Naive B cell (primary cell): ENCODE data around the gene TYW3. TPM values are rescaled to one million over a fixed set of nuclear protein-coding genes. Genes with fewer than 3 reads are reported as not detected.
A peak's percentile ranks its signal among the peaks of the same experiment; 100 is the strongest.

Experiments used
- ATAC-seq, 2 donors: fragments of 150-1000 bp; cut with Tn5 transposase; 2 replicates each; pipeline ENCODE4 v1.10.0; 2021; ENCODE audit warnings: low read depth in 2 of 2, mild to moderate bottlenecking in 2 of 2, moderate library complexity in 2 of 2
- DNase-seq: peaks from one replicate; pipeline ENCODE4 v3.0.0; 2022
- H3K27ac Mint-ChIP-seq, 6 donors: one replicate each; pipeline ENCODE4 v1.8.0; 2020 to 2022; ENCODE audit warnings: mild to moderate bottlenecking in 6 of 6, mixed read lengths in 6 of 6, moderate library complexity in 5 of 6, inconsistent platforms in 2 of 6
- H3K27me3 Mint-ChIP-seq, 3 donors: one replicate each; pipeline ENCODE4 v1.8.0; 2021 to 2022; ENCODE audit warnings: mixed read lengths in 3 of 3, mild to moderate bottlenecking in 1 of 3
- H3K36me3 Mint-ChIP-seq, 2 donors: one replicate each; pipeline ENCODE4 v1.8.0; 2020 to 2022; ENCODE audit warnings: mixed read lengths in 2 of 2, inconsistent platforms in 1 of 2, mild to moderate bottlenecking in 1 of 2
- H3K4me1 Mint-ChIP-seq, 3 donors: one replicate each; pipeline ENCODE4 v1.8.0; 2020 to 2022; ENCODE audit warnings: mixed read lengths in 3 of 3, inconsistent platforms in 1 of 3, mild to moderate bottlenecking in 1 of 3, moderate library complexity in 1 of 3
- H3K4me3 Mint-ChIP-seq, 8 donors: one replicate each; pipeline ENCODE4 v1.8.0; 2020 to 2022; ENCODE audit warnings: mild to moderate bottlenecking in 8 of 8, mixed read lengths in 8 of 8, moderate library complexity in 8 of 8, inconsistent platforms in 2 of 8
- H3K9me3 Mint-ChIP-seq, 7 donors: one replicate each; pipeline ENCODE4 v1.8.0; 2020 to 2022; ENCODE audit warnings: mixed read lengths in 7 of 7, mild to moderate bottlenecking in 5 of 7, inconsistent platforms in 2 of 7, moderate library complexity in 1 of 7
- polyA plus RNA-seq, 6 donors: library from polyadenylated mRNA; unstranded; fragments of 300-500 nt; fragmentation: Illumina TruSeq; gene quantifications; one replicate each; pipeline ENCODE4 v1.2.3, GENCODE V29; 2021; ENCODE audit warnings: low read depth in 6 of 6

TYW3 gene, protein sequence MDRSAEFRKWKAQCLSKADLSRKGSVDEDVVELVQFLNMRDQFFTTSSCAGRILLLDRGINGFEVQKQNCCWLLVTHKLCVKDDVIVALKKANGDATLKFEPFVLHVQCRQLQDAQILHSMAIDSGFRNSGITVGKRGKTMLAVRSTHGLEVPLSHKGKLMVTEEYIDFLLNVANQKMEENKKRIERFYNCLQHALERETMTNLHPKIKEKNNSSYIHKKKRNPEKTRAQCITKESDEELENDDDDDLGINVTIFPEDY
- 10 to 100 TPM in 1 of 6 donors, 1 to 10 TPM in 5; 4.9 to 12.5 (median 8.7) TPM for polyA plus RNA-seq

DNA sequence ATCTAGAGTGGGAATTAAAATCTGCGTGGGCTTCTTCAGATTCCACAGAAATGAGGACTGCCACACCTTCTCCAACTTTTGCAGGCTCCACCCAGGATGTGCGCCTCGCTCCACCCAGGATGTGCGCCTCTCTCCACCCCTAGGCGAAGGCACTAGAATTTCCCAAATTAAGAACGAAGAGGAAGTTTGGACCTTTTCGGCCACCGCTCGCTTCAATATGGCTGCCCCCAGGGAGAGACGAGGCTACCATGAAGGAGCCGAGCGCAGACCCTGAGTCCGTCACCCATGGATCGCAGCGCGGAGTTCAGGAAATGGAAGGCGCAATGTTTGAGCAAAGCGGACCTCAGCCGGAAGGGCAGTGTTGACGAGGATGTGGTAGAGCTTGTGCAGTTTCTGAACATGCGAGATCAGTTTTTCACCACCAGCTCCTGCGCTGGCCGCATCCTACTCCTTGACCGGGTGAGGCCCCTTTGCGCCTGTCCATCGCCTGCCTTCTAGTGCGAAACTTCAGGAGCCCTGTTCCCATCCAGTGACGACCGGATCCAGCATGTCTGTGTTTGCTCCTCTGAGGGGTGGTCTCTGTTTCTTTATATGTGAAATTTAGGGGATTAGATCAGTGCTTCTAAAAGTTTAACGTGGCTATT is at the start of gene TYW3, which contains the start of gene CRYZ:
Gene TYW3 (plus strand): TSS at position 193 of the 644 bp plus-strand sequence. CDS start 93 bp downstream, at position 286.
Gene CRYZ (minus strand): TSS at position 91 of the 644 bp plus-strand sequence. CDS start 8,229 bp downstream, outside the sequence.
- Mint-ChIP-seq H3K27ac (peak within 1 kb of the TSS; percentile 93 to 99 (median 96)), H3K4me3 (peak within 1 kb of the TSS; percentile 93 to 99 (median 96)), H3K4me1 (peaks cover 19 to 56% (median 40%) of the 10 kb centered on the region in 3 donors), H3K36me3 (peaks cover 0 to 15% of the 10 kb centered on the region in 2 donors), H3K9me3 (no peaks in the 10 kb centered on the region), H3K27me3 (no peaks in the 10 kb centered on the region)
- peak; percentile 82 for DNase-seq
- peak; percentile 79 to 82 for ATAC-seq

DNA sequence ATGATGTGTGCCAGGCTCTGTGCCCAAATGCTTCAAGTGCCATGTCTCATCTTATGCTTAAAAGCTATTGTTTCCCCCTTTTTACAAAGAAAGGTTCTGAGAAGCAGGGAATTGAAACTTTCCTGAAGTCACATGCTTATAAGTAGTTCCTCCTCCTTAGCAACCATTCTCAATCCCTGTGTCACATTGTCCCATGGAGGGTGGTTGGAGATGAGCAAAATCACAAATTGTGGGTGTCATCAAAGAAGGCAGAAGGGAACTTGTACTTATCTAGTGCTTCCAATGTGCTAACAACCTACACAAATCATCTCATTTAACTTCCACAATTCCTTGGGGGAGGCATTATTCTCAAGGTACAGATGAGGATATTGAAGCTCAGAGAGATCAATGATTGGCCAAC is 49.3 kb upstream of the TYW3 start:
- Mint-ChIP-seq H3K27ac (no peak overlapping the region), H3K4me1 (no peaks in the 10 kb centered on the region), H3K9me3 (no peaks in the 10 kb centered on the region), H3K27me3 (peaks cover 0 to 7% (median 4%) of the 10 kb centered on the region in 3 donors), H3K4me3 (no peak overlapping the region), H3K36me3 (no peaks in the 10 kb centered on the region)
- ATAC-seq (no peak), DNase-seq (no peak)

DNA sequence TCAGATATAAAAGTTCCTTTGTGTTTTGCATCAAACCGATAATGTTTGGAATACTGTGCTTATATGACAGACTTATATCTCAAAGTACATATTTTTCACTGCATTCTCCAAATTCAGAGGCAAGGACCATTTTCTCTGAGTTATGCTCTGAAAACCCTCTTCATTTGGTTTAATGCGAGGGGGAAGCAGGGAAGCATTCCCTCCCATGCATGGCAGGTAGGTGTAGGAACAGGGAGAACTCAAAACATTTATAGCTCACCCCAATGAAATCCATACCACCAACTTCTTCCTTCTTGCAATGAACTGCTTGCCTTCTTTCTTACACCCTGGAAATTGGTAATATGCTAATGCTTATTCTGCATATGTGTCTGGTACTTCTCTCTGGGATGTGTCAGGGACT is 48.7 kb upstream of the TYW3 start:
- Mint-ChIP-seq H3K4me3 (no peak overlapping the region), H3K4me1 (no peaks in the 10 kb centered on the region), H3K27ac (no peak overlapping the region), H3K27me3 (peaks cover 0 to under 1% (median 0%) of the 10 kb centered on the region in 3 donors), H3K9me3 (no peaks in the 10 kb centered on the region), H3K36me3 (no peaks in the 10 kb centered on the region)
- ATAC-seq (no peak), DNase-seq (no peak)

DNA sequence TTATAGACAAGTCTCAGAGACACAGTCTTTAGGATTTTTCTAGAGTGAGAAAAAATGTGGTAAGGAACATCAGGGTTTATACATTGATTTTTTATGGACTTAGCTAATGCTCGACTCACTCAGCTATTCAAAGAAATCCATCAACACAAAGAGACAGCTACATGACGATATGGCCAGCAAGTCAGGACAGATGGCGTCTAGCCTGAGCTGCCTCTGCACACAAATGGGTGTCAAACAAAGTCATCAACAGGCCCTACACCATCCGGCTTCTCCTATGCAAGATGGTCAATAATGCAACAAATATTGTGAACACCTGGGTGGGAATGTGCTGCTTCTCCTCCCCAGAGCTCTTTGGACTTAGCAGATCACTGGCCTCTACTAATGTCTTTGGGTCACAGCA is 46.0 kb upstream of the TYW3 start:
- Mint-ChIP-seq H3K27ac (no peak overlapping the region), H3K4me3 (no peak overlapping the region), H3K4me1 (no peaks in the 10 kb centered on the region), H3K36me3 (no peaks in the 10 kb centered on the region), H3K9me3 (no peaks in the 10 kb centered on the region), H3K27me3 (no peaks in the 10 kb centered on the region)
- DNase-seq (no peak), ATAC-seq (no peak)

DNA sequence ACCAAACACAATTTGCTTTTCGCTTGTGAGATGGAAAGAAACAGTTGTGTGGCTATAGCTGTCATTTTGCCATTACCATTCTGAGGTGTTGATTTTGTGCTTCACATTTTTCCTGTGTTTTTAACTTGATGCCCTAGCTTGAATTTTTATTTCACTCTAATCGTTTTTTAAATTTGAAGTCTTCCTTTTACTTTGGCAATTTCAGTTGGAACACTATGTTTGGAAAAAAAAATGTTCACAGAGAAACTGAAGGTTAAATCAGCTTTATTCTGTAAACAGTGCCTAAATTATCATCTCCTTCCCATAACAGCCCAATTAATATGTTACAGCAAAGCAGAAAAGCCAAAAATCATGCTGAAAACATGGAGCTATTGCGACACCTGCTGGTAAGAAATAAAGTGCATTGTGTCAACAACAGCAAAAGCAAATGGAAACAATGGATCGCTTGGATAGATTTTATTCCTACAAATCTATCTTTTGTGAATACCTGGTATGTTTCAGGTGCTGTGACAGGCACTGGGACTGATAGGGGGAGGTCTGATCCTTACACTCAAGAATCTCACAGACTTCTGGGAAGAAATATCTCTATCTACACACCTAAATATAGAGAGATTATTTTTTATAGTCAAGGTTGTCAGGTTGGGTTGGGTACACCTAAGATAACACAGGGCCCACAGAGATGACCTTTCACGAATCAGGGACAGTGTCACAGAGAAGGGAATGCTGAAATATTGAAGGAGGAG is 43.2 kb upstream of the TYW3 start:
- Mint-ChIP-seq H3K4me1 (no peaks in the 10 kb centered on the region), H3K36me3 (no peaks in the 10 kb centered on the region), H3K27me3 (no peaks in the 10 kb centered on the region), H3K27ac (peak overlapping the region in 2 of 6 donors; percentile 5 to 45), H3K4me3 (peak overlapping the region in 1 of 8 donors; percentile 0), H3K9me3 (no peaks in the 10 kb centered on the region)
- DNase-seq, result peak; percentile 25
- no peak for ATAC-seq

DNA sequence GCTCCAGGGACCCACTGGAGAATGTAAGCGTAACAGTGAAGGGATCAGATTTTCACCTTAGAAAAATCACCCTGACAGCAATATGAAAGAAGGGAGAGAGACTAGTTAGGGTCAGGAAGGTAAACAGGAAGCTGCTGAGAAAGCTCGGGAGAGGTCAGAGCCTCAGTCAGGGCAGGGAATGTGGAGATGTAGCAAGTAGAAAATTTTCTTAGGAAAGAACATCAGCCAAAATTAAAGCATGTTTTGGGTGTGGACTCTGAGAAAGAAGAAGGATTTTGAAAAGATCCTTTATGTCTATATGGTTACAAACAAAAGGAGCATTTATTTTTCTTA is 42.6 kb upstream of the TYW3 start:
- DNase-seq, result no peak
- Mint-ChIP-seq H3K4me3 (peak overlapping the region in 1 of 8 donors; percentile 0), H3K27ac (no peak overlapping the region)

DNA sequence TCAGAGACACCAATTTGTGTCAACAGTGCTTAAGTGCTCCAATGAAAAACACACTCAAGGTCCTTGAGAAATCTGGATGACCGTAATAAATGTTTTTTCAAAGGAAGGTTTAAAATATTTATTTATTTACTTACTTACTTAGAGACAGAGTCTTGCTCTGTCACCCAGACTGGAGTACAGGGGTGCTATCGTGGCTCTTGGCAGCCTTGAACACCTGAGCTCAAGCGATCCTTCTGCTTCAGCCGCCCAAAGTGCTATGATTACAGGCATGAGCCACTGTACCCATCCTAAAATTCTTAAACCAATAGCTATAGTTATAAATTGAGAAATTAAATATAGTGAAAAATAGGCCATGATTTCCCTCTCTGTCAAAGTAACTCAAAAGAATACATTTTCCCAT is 42.0 kb upstream of the TYW3 start:
- Mint-ChIP-seq H3K9me3 (no peaks in the 10 kb centered on the region), H3K27me3 (no peaks in the 10 kb centered on the region), H3K4me1 (no peaks in the 10 kb centered on the region), H3K36me3 (no peaks in the 10 kb centered on the region), H3K4me3 (no peak overlapping the region), H3K27ac (no peak overlapping the region)
- ATAC-seq (no peak), DNase-seq (no peak)

More for the DNA sequence above, 42.6 kb upstream of the TYW3 start:
- no peak for ATAC-seq
- H3K36me3 Mint-ChIP-seq, result no peaks in the 10 kb centered on the region
- no peaks in the 10 kb centered on the region for H3K27me3 Mint-ChIP-seq
- no peaks in the 10 kb centered on the region for H3K4me1 Mint-ChIP-seq
- no peaks in the 10 kb centered on the region for H3K9me3 Mint-ChIP-seq

DNA sequence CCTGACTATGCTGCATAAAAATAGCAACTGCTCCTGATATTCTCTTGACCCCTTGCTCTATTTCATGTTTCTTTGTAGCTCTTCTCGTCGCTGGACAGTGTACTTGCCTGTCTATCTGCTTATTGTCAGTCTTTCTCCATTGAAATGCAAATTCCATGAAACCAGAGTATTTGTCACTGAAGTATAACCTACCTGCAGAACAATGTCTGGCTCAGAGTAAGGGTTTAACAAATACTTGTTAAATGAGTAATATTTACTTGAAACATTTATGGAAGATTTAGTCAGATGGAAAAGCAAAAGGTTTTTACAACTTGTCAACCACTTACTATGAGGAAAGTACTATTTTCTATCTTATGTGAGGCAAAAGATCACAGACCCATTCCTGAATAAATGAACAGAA is 39.5 kb upstream of the TYW3 start:
- Mint-ChIP-seq H3K27me3 (no peaks in the 10 kb centered on the region), H3K4me1 (peaks cover 0 to 3% (median 0%) of the 10 kb centered on the region in 3 donors), H3K27ac (no peak overlapping the region), H3K36me3 (no peaks in the 10 kb centered on the region), H3K4me3 (no peak overlapping the region), H3K9me3 (no peaks in the 10 kb centered on the region)
- DNase-seq (no peak), ATAC-seq (no peak)

DNA sequence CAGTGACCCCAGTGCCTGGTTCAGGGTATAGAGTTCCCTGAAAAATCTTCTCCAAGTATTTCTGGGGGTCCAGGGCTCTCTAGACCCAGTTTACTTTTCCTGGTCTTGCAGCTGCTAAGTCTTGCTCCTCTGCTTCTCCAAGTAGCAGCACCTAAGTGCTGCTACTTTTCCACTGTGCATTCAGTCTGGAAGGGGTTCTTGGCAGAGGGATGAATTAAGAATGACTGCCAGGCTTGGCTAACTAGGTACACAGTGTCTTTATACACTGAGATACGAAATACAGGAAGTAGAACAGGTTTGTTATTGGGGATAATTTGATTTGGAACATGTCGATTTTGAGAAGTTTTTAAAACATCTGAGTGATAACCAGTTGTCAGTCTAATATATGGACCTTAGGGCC is 35.1 kb upstream of the TYW3 start:
- DNase-seq (no peak), ATAC-seq (no peak)
- H3K4me1 Mint-ChIP-seq, result peaks cover 0 to 3% (median 0%) of the 10 kb centered on the region in 3 donors
- H3K27me3 Mint-ChIP-seq, result no peaks in the 10 kb centered on the region
- peaks cover 0 to 6% of the 10 kb centered on the region in 2 donors for H3K36me3 Mint-ChIP-seq
- no peaks in the 10 kb centered on the region for H3K9me3 Mint-ChIP-seq
- no peak overlapping the region for H3K4me3 Mint-ChIP-seq
- H3K27ac Mint-ChIP-seq, result peak overlapping the region in 1 of 6 donors; percentile 4

DNA sequence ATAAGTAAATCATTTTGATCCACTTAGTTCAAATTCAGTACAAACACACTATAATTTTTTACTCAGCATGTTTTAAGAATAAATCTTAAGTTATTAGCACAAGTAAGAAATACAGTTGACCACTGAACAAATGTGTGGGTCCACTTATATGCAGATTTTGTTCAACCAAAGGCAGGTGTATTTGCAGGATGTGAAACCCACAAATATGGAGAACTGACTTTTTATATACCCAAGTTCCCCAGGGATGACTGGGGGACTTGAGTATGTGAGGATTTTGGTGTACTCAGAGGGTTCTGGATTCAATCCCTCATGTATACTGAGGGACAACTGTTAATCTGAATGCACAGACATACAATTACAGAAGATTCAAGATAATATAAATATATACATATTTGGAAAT is 33.6 kb upstream of the TYW3 start:
- Mint-ChIP-seq H3K27ac (no peak overlapping the region), H3K4me3 (no peak overlapping the region), H3K36me3 (peaks cover 13 to 20% of the 10 kb centered on the region in 2 donors), H3K4me1 (peaks cover 0 to 3% (median 0%) of the 10 kb centered on the region in 3 donors), H3K9me3 (no peaks in the 10 kb centered on the region), H3K27me3 (no peaks in the 10 kb centered on the region)
- no peak for DNase-seq
- no peak for ATAC-seq

DNA sequence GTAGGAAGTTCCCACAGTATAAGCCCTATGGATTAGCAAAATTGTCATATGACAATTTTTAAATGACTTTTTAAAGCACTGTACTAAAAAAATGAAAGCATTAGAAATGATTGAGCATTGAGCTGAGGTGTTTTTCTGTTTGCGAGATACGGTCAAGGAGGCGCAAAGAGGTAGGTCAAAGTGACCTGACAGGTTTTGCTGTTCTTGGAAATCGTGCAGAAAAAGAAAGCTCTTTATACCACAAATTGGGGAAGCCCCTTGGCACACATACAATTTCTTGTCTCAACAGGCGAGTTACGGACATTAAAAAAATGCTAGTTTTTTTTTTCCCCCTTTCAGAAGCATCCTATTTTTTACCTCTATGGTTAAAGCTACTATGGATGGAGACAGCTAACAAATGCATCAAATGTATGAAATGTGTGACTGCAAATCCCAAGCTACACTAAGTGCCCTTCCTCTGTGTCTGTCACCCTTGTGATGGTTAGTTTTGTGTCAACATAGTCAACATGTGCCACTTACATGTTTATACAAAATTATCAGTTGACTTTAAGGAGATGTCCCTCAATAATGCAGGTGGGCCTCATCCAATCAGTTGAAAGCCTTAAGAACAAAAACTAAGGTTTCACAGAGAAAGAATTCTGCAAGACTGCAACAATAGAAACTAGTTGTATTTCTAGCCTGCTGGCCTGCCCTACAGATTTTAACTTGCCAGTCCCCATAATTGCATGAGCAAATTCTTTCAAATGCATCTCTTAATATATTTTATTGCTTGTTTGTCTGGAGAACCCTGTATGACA is 29.4 kb upstream of the TYW3 start:
- H3K27ac Mint-ChIP-seq, result peak overlapping the region in 2 of 6 donors; percentile 24 to 50
- H3K27me3 Mint-ChIP-seq, result no peaks in the 10 kb centered on the region
- H3K4me1 Mint-ChIP-seq, result no peaks in the 10 kb centered on the region
- ATAC-seq (no peak), DNase-seq (no peak)
- H3K36me3 Mint-ChIP-seq, result peaks cover 24 to 43% of the 10 kb centered on the region in 2 donors
- no peak overlapping the region for H3K4me3 Mint-ChIP-seq
- no peaks in the 10 kb centered on the region for H3K9me3 Mint-ChIP-seq

DNA sequence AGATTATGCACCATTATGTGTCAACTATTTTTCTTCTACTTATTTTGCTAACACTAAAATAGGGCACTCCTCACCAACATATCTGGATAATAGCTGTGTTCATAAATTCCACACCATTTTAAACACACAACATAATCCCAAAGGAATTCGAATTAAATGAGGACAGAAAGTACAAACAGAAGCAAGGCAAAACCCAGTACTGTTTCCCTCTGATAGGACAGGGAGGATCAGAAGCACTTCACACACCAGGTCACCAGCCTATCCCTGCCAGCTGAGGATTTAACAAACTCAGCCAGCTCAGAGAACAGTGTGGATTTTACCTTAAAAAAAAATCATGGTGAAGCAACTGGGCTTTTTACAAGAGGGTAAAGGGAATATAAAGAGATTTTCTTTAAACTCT is 20.1 kb upstream of the TYW3 start:
- Mint-ChIP-seq H3K27ac (no peak overlapping the region), H3K4me3 (no peak overlapping the region), H3K27me3 (no peaks in the 10 kb centered on the region), H3K36me3 (peaks cover 15 to 25% of the 10 kb centered on the region in 2 donors), H3K4me1 (no peaks in the 10 kb centered on the region), H3K9me3 (no peaks in the 10 kb centered on the region)
- no peak for ATAC-seq
- no peak for DNase-seq

DNA sequence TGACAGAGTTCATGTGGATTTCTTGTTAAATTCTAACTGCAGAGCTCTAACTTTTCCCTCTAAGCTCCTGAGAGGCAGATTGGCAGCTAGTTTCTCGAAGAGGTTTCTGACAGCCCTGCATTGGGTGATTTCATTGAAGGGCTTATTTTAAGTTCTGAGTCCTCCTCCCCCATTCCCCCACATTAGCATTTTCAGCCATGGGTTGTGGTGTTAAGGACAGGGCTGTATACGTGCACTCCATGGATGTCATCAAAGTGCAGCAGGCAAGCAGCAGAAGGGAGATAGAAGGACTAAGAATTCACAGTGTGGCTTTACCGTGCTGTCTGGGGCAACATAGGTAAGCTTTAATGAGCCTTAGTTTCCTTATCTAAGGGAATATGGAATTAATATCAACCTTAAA is 19.1 kb upstream of the TYW3 start:
- Mint-ChIP-seq H3K4me3 (no peak overlapping the region), H3K27me3 (no peaks in the 10 kb centered on the region), H3K27ac (no peak overlapping the region), H3K36me3 (peaks cover 8 to 16% of the 10 kb centered on the region in 2 donors), H3K4me1 (no peaks in the 10 kb centered on the region), H3K9me3 (no peaks in the 10 kb centered on the region)
- no peak for ATAC-seq
- no peak for DNase-seq
